CD4-positive, alpha-beta T cell treated with Interleukin-12 subunit alpha and Interleukin-12 subunit beta, for 1 hour (primary cell): ENCODE data around the gene ZC3H18.

Experiments
- DNase-seq: peaks from one replicate; pipeline ENCODE4 v3.0.0-alpha.2; 2020

The ZC3H18 gene

GRCh38 chr16:88627531-88628411 lies 57.6 kb downstream of the ZC3H18 start:
- DNase-seq: no peak

GRCh38 chr16:88628512-88628974 lies 58.3 kb downstream of the ZC3H18 start:
- no peak for DNase-seq

DNA sequence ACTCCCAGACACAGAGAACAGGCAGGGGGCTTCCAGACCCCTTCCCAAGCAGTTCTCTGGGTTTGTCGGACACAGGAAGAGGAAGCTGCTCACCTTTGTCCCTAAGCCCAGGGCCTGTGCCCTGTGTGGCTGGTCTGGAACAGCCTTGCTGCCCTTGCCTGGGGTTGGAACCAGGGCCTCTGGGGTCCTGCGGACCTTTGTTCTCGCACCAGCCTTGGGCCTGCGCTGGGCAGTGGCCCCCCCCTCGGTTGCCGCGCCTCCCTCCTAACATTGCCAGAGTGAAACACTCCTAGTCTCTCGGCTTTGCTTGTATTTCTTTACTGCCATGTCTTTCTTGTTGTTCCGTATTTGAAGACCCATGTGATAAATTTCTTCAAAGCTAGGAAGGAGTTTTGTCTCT lies 59.6 kb downstream of the ZC3H18 start:
- DNase-seq: no peak

DNA sequence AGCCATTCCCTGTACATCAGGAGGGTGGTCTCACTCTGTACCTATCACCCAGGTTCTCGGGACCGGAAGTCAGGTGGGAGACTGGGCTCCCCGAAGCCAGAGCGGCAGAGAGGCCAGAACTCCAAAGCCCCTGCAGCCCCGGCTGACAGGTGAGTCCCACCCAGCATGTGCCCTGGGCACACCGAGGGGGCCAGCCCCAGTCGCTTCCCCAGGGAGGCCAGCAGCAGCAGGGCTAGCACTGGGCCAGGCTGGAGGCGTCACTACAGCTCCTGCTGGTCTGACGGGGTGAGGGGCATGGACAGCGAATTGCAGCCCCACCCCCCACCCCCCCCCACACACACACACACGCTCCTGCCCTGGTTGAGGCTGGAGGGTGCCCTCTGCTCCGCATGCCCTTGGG lies 60.2 kb downstream of the ZC3H18 start:
- DNase-seq: no peak

DNA sequence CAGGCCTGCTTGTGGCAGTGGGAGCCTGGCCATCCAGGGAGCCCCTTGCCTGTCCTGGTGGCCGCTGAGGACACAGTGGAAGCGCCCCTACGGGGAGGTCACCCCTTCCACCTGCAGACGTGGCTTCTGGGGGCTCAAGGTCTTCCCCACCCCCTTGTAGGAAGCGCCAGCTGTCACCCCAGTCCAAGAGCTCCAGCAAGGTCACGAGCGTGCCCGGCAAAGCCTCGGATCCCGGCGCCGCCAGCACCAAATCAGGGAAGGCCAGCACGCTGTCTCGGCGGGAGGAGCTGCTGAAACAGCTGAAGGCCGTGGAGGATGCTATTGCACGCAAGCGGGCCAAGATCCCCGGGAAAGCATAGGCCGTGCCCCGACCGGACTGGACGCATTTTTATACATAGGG lies 60.7 kb downstream of the ZC3H18 start:
- no peak for DNase-seq

- DNase-seq: no peak
Observed at GRCh38 chr16:88631384-88631783, 61.2 kb downstream of the ZC3H18 start.

- DNase-seq: no peak
Observed at GRCh38 chr16:88631920-88632586, 61.9 kb downstream of the ZC3H18 start.

DNA sequence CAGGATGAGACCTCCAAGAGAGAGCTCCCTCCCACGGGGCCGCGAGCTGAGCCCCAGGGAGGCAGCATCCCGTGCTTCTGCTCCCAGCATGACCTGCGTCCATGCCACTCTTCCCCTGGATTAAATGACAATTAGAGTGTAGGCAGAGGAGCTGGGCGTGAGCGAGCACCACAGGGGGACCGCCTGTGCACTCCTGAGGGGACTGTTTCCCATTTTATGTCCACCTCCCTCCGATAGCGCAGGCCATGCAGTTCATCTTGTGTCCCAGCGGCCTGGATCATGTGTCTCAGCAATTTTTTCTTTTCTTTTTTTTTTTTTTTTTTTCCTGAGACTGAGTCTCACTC lies 62.4 kb downstream of the ZC3H18 start:
- DNase-seq: no peak

DNA sequence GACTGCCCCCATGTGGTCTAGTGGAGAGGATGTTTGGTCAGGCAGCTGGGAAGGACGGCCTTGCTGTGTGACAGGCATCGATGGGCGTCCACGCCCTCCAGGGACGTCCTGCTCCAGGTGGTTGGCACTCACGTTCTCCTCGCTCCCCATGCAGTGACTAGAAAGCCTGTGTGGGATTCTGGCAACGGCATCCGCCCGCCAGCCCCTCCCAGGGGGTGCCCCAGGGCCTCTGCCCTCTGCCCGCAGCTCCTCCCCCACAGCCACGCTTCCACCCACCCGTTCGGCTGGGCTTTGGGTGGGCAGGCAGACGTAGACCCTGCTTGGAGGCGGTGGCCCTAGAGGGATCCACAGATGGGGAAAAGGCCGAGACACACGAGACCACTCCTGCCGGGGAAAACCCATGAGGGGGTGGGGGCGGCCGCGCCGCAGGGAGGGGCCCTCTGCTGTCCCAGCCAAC lies 63.5 kb downstream of the ZC3H18 start:
- DNase-seq: peak; percentile 71

DNA sequence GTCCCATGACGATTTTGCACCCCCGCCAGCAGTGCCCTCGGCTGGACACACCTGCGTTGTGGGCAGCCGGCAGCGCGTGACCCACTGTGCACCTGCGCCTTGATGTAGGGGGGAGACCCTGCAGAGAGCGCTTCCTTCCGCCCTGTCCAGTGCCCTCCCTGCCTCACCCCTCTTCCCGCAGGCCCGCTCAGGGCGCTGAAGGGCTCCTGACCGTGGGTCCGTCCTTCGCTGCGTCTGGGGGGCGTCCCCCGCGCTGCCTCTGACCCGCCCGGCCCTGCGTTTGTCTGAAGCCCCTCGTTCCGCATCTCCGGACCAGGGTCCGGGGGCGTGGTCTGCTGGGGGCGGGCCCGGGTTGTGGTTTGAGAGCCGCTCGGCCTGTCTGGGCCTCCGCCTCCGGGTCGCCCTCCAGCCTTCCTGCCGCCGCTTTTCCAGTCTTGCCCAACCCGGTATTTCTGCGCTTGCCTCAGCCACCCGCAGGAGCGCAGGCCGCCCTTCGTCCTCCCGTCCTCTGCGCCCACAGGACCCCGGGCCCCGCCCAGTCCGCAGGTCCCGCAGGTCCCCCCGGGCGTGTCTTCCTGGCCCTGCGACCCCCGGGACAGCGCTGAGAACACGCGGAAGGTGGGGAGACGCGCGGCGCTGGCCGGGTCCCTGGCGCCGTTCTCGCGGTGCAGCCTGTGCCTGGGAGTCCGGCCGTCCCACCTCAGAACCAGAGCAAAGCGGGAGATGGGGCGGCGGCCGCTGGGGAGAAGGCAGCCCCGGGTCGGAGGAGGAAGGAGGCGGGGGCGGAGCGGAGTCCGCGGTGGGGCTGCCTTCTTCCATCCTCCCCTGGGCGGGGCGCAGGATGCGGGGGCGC lies 64.2 kb downstream of the ZC3H18 start:
- DNase-seq: peak; percentile 61

- no peak for DNase-seq
Observed at GRCh38 chr16:88634994-88635670, 64.9 kb downstream of the ZC3H18 start.

- no peak for DNase-seq
Observed at GRCh38 chr16:88635671-88636319, 65.6 kb downstream of the ZC3H18 start.

GRCh38 chr16:88636488-88637265 lies 66.5 kb downstream of the ZC3H18 start:
- DNase-seq: no peak

DNA sequence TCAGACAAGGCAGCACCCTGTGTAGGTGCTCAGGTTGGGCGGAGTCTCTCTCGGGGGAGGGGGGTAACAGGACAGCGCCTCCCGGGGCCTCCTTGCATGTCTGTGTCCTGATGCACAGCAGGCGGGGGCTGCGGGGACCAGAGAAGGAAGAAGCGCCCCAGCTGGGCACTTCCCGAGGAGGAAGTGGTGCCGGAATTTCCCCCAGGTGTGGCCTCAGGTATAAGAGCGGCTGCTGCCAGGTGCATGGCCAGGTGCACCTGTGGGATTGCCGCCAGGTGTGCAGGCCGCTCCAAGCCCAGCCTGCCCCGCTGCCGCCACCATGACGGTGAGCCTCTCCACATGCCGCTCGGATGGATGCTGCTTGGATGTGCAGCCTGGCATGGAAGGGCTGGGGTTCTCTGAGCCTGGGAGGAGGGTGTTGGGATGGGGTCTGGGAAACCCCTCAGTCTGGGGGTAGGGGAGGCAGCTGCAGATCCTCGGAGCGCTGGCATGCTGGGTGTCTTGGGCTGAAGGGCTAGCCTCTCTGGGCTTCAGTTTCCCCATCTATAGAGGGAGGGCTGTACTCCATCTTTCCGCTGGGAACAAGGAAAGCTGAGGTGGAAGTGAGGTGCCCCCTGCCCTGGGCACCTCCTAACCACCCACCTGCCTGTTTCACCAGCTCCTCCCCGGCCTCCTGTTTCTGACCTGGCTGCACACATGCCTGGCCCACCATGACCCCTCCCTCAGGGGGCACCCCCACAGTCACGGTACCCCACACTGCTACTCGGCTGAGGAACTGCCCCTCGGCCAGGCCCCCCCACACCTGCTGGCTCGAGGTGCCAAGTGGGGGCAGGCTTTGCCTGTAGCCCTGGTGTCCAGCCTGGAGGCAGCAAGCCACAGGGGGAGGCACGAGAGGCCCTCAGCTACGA lies 68.4 kb downstream of the ZC3H18 start, which contains the start of gene IL17C:
Gene IL17C (plus strand): TSS at position 250 of the 908 bp plus-strand sequence. CDS start 70 bp downstream, at position 320.
- peak; percentile 41 for DNase-seq

DNA sequence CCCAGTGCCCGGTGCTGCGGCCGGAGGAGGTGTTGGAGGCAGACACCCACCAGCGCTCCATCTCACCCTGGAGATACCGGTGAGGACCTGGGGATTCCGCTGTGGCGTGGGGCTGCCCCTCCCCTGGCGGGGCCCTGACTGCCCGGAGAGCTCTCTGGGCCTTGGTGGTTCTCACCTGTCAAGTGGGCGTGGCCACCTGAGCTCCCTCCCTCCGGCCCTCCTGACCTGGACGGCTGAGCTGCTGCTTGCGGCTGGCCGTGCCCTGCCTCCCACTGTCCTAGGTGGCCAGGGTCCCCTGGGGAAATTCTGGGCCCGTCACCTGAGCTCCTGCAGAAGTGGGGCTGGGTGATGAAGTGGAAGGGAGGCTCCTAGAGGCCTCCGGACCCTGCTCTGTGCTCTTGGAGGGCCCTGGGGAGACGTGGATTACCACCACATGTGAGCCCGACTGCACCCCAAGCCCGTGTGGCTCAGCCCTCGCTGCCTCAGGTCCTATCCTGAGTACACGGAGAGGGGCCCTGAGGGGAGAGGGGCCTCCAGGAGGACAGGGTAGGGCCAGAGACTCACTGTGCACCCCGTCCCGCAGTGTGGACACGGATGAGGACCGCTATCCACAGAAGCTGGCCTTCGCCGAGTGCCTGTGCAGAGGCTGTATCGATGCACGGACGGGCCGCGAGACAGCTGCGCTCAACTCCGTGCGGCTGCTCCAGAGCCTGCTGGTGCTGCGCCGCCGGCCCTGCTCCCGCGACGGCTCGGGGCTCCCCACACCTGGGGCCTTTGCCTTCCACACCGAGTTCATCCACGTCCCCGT lies 69.2 kb downstream of the ZC3H18 start:
- no peak for DNase-seq

DNA sequence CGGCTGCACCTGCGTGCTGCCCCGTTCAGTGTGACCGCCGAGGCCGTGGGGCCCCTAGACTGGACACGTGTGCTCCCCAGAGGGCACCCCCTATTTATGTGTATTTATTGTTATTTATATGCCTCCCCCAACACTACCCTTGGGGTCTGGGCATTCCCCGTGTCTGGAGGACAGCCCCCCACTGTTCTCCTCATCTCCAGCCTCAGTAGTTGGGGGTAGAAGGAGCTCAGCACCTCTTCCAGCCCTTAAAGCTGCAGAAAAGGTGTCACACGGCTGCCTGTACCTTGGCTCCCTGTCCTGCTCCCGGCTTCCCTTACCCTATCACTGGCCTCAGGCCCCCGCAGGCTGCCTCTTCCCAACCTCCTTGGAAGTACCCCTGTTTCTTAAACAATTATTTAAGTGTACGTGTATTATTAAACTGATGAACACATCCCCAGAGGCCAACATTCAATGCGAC lies 69.9 kb downstream of the ZC3H18 start:
- DNase-seq: no peak

- no peak for DNase-seq
Observed at GRCh38 chr16:88640498-88641247, 70.5 kb downstream of the ZC3H18 start.
